G401 (cell line): ENCODE results near the gene PGS1. TPM values are rescaled to one million over a fixed set of nuclear protein-coding genes. Genes with fewer than 3 reads are reported as not detected.

Experiments used
- DNase-seq: peaks from one replicate; pipeline ENCODE4 v3.0.0-alpha.2; 2015; ENCODE audit warnings: low spot score
- in situ Hi-C: cut with HindIII; loops from 2 replicates; pipeline ENCODE4 v1.10.0; 2016; ENCODE audit warnings: low sequenced_read_pairs, mixed read lengths
- total RNA-seq: library from RNA; depleted of rRNA; stranded (reverse); fragments of >200 nt; shearing (Covaris generic); gene quantifications from 2 replicates; pipeline ENCODE4 v1.2.3, GENCODE V29; 2014

The PGS1 gene
- total RNA-seq, 1 experiment from 2014 or later = 43.0 TPM

DNA sequence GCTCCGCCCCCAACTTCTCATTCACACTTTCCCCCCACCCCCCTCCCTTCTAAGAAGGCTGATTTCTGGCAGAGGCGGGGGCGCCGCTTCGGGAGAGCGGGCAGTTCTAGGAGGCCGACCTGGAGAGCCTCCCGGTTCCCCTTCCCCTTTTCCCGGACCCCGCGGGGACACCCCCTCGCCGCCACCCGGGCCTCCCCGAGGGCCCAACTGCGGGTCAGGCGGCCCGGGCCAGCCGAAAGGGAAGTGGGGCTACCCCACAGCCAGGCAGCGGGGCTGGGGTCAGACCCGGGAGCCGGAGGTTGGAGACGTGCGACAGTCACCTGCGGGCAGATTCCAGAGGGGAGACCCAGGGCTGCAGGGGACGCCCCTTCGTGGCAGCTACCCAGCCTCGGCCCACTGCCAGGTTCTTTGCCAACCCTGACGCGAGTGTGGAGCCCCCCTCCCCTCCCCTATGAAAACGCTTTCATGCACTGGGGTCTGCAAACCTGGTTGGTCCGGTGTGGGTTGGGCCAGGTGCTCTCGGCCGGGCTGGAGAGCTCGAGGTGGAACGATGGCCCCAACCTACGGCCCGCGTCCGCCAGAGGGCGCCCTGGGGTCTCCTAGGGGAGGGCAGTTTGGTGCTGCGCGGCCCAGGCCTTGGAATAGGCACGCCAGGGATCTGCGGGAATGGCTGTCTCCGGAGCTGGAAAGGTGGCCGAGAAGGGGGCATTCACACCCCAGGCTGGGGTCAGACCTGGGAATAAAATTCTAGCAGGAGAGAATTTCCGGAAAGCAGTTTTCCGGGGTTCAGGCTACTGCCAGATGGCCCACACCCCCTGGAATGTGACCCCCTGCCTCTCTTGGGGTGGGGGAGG is 17.9 kb upstream of the PGS1 start:
- peak; percentile 57 for DNase-seq
- in situ Hi-C loops = no loop called here

DNA sequence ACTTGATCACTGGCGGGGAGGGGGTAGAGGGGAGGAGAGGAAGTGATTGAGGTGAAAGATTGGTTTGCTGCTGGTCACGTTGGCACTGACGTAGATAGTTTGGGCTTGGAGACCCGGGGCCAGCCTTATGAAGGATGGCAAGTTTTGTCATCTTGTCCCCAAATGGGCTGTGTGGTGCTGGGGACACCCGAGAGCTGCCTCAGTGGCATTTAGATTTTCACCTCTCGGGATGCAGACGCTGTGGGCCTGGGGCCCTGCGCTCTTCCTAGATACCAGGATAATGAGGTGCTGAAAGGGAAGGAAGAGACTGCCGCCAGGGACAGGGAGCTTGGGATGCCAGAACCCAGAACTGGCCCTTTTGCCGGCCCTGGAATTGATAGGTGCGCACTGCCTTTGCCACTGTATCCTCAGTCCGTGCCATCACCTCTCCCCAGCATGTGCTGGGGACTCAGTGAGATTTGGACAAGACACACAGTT is 17.2 kb upstream of the PGS1 start:
- no peak for DNase-seq
- in situ Hi-C loops = no loop called here

DNA sequence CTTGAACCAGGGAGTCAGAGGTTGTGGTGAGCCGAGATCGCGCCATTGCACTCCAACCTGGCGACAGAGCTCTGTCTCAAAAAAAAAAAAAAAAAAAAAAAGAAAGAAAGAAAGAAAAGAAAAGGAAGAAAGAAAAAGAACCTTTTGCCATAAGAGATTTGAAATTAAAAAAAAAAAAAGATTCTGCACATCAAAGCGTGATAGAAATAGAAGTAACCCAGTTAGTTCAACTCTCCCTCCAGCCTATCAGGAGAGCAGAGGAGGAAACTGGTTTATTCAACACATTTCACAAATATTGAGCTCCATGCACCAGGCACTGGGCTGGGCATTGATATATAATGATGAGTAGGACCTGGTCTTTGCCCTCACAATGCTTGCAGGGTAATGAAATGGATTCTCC is 16.2 kb upstream of the PGS1 start:
- in situ Hi-C loops = no loop called here

DNA sequence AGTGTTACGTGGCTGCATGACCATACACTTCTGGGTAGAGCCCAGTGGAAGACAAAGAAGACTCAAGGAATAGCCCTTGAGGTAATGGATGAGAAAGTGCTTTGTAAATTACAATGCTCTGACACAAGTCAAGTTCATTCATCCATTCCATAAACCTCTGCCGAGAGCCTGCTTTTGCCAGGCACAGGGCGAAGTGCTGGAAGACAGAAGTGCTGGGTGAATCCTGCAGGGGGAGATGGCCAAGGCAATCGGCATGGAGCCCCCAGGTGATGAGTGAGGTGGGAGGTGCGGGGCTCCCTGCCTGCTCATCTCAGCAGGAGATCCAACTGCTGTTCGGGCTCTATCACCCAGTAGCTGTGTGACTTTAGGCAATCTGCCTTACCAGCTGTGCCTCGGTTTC is 15.8 kb upstream of the PGS1 start:
- in situ Hi-C loops = no loop called here
- no peak for DNase-seq

More for the DNA sequence above, 16.2 kb upstream of the PGS1 start:
- DNase-seq = no peak

DNA sequence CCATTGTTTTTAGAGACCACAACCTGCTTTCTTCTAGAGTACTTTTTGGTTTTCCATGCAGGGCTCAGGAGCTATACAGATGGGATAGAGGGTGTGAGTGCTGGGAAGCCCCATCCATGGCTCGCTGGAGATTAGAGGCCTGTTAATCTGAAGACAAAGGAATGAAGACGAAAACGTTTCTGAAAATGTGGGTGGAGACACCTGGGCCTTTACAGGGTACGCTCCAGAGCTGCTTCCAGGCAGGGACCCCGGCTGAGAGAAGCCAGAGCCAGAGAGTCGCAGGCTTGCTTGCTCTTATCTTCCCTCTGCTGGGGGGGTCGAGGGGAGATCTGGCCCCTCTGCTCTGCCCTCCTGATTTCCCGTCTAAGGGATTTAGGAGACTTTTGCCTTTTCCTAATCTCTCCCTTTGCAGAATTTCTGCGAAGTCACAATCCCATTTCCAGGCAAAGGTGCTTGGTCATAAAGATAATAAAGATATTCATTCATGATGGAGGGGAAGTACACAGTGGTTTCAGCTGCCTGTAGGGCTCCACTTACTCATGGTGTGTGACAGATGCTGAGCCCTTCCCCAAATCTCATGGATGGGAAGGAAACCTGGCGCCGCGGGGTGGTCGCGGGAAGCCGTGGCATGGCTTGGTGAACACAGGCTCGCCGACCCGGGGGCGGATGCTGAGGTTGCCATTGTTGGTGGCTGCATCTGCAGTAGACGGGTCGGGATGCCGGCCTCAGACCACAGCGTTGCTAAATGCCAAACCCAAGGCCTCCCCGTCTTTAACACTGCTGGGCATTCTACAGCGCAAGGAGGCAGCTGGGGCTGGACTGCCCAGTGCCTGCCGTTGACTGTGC is 13.8 kb upstream of the PGS1 start:
- DNase-seq = no peak

DNA sequence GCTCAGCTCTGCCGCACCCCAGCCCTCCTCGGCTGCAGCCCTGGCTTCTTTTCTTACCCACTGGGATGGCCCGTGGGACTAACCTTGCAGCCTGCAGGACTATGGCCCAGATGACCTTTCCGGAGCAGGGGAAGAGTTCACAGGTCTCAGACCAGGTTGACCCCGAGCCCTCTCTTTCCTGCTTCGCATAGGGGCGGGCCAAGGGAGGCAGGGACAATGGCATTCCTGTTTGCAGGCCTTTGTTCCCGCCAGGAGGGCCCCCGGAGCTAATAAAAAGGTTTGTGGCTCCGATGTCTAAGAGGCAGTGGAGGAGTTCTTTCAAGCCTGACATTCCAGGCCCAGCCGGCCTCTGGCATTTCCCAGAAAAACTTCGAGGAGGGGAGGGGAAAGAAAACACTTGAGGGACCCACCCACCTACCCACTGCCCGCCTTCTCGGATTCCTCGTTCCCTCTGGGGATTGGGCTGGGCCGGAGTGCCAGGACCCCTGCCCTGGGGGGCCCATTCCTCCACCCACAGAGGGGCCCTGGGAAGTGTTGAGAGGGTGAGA is 12.8 kb upstream of the PGS1 start:
- in situ Hi-C loops = no loop called here
- no peak for DNase-seq

More for the DNA sequence above, 13.8 kb upstream of the PGS1 start:
- in situ Hi-C loops = no loop called here

DNA sequence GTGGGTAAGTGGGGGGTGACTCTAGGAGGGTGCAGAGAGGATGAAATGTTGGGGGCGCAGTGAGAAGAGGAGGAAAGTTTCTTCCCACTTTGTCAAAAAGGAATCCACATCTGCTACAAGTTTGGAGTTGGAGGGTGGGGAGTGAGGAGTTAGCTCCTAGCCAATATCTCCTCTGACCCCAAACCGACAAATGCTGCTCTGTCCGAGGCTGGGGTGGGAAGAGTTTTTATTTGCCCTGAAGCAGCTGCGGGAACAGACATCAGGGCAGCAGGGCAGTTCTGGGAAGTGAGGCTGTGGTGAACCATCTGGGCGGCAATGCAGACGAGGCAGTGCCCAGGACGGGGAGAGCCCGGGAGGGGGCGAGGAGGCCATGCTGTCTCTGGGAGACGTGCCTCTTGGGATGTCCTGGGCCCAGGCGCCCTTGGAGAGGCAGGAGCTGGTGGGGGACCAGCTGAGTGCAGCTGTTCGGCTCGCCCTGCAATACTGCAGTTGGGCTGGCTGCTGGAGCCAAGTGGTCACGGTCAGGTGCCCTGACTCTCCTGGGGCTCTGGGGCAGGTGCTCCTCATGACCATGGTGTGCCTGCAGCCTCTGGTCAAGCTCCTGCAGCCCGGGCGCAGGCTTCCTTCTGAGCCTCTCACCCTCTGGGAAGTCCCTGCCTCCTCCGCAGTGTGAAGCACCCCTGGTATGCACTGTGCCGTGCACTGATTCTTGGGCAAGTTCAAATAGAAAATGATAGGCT is 12.2 kb upstream of the PGS1 start:
- in situ Hi-C loops = no loop called here

DNA sequence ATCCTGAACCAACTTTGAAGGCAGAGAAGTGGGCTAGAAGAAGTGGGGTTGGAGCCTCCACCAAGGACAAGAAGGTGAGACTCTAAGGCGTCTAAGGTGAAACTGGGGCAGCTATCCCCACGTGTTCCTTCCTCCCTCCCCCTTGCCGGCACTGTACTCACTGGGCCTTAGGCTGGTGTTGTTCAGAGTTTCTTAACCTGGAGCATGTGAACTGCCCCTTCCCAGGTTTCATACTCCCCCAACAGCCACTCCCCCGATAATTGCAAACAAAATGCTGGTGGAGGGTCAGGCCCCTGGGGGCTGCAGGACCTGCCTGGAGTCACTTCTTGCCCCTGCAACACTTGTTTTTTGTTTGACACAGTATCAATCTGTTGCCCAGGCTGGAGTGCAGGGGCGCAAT is 11.3 kb upstream of the PGS1 start:
- no peak for DNase-seq
- in situ Hi-C loops = no loop called here

More for the DNA sequence above, 12.2 kb upstream of the PGS1 start:
- no peak for DNase-seq

DNA sequence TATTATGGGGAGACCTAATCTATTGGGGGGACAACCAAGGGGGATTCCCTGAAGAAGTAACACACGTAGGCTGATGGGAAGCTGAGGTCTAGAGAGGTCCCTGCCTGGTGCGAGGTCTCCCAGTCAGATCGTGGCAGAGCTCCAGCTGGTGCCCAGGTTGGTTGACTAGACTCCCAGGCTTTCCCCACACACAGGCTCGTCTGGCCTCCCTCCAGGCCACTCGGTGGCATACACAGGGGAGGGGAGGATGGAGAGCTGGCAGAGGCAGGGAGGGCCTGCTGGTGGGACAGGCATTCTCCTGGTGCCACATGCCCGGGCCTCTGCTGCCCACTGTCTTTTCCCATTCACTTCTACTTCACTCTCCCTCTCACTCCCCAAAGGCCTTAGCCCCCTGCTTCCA is 10.1 kb upstream of the PGS1 start:
- in situ Hi-C loops = no loop called here
- DNase-seq = peak; percentile 32

DNA sequence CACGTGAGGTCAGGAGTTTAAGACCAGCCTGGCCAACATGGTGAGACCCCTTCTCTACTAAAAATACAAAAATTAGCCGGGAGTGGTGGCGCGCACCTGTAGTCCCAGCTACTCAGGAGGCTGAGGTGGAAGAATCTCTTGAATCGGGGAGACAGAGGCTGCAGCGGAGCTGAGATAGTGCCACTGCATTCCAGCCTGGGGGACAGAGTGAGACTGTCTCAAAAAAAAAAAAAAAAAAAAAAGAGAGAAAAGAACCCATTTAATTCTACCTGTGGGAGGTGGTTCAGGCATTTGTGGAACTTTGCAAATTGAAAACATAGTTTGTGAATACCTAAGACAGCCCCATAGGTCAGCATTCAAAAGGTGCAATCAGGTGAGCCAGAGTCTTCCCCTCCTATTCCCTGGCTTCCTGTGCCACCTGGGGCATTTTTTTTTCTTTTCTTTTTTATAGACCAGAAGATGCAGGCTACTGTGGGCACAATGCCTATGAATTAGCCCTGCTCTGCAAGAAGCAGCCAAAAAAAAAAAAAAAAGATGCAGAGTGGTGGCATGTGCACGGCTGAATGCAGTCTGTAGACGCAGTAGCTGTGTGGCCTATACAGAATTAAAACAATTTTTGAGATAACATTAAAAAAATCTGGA is 9.5 kb upstream of the PGS1 start:
- in situ Hi-C loops = no loop called here
- DNase-seq = peak; percentile 66

DNA sequence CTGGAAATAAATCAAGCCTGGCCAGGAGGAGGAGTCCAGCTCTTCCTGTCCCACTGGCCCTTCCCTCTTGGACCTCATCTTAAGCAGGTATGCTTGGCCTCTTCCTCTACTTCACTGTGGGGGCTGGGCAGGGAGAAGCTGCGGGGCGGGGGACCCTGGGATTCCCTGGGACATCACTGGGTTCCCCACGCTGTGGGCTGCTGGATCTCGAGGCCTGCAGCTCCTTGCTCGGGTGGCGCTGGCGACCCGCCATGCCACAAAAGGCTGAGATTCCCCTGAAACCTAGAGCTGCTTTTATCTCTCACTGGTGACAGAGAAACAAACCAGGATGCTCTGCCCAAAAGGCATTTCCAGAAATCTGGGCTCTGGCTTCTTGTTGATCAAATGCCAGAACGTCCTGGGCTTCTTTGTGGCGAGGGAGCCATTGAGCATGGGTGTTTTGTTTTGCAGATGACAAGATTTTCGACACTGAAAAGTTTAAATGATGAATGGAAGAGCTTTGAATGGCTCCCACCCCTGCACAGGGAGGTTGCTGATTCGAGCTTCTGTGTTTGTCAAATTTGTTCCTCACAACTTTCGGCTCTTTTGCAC is 8.6 kb upstream of the PGS1 start:
- peak; percentile 51 for DNase-seq
- in situ Hi-C loops = no loop called here

DNA sequence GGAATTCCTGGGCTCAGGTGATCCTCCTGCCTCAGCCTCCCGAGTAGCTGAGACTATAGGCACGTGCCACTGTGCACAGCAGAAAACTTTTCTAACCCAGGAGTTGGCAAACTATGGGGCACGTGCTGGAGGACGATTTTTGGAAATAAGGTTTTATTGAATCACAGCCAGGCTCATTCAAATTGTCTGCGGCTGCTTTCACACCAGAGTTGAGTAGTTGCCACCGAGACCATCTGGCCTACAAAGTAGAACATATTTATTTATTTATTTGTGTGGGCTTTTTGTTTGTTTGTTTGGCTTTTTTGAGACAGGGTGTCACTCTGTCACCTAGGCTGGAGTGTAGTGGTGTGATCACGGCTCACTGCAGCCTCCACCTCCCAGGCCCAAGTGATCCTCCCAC is 7.4 kb upstream of the PGS1 start:
- in situ Hi-C loops = no loop called here
- peak; percentile 57 for DNase-seq

DNA sequence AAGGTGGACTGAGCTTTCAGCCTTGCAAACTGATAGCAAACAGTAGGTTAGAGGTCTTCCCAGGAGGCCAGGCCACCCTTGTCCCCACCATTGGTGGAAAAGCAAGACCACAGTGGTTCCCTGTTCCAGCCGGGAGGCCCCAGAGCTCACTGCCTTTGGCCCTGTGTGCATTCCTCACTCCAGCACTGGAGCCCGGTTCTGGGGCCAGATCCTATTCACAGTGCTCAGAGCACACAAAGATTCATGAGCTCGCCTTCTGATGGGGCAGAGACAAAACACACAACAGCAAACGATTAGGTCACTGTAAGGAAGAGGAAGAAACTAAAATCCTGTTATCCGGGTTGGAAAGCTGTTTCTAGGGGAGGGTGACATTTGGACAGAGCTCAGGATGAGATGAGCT is 5.6 kb upstream of the PGS1 start:
- in situ Hi-C loops = no loop called here
- no peak for DNase-seq

DNA sequence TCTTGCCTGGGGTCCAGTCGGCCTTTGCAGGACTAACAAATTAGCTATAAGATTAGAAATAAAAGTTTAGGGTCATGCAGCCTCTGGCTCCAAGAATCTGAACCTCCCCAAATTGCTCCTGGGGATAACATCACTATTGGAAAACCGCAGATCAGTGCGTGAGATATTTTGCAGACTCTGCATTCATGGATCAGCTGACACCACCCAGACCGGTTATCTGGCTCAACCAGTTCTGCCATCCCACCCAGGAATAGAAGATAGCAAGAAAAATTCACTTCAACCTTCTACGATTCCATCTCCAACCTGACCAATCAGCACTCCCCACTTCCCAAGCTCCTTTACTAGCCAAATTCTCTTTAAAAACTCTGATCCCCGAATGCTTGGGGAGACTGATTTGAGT is 4.3 kb upstream of the PGS1 start:
- in situ Hi-C loops = no loop called here
- DNase-seq = no peak

DNA sequence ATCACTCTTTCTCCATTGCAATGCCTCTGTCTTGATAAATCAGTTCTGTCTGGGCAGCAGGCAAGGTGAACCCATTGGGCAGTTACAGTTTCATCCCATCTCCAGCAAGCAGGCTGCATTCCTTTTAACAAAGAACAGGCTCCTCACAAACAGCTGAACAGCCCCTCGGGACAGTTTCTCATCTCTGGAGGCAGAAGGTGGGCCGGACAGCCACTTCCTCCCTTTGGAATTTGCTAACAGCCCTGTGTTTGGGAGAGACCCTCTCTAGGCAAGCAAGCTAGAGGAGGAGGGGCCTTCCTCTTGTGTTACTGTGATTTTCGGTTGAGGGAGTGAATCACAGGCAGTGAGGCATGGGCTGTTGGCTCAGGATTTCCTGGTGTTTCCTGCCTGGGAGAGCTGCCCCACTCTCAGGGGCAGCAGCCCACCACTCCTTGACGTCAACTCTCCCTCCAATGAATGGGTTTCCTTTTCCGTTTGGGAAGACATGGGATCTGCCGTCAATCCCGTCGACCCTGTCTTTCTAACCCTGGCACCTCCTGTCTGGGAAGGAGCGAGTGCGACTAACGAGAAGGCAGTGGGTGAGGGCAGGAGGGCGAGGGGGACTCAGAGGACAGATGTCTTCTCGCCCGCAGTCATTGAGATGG is 3.7 kb upstream of the PGS1 start:
- in situ Hi-C loops = no loop called here
- DNase-seq = no peak

DNA sequence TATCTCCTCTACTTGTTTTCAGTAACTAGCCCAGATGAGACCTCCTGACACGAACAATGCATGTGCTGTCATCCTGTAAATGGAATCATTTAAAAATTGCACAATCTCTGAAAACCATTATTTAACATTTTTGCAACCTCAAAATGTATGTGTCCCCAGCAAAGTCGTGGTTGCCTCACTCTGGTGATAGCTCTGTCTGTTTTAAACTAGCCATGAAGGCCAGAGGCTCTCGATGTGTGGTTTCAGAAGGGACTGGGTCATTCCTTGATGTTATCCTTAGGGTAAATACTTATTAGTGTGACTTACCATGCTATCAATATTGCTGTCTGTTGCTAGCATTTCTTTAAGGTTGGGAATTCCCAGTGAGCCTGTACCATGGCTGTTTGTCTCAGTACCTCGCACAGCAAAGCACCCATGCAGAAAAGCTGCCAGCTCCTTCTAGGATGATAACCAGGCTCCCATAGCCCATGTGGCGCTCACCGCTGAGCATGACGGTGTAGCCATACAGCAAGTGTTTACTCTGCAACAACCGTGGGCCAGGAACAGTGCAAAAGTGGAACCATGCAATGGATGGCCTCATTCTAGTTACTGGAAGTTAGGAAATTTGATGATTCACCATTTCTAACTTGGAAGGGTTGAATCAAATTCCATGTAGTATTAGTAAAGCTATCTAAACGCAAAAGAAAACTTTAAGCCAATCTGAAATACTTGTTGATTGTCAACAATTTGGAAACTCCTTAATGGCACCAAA is 2.9 kb upstream of the PGS1 start:
- DNase-seq = no peak
- in situ Hi-C loops = no loop called here

DNA sequence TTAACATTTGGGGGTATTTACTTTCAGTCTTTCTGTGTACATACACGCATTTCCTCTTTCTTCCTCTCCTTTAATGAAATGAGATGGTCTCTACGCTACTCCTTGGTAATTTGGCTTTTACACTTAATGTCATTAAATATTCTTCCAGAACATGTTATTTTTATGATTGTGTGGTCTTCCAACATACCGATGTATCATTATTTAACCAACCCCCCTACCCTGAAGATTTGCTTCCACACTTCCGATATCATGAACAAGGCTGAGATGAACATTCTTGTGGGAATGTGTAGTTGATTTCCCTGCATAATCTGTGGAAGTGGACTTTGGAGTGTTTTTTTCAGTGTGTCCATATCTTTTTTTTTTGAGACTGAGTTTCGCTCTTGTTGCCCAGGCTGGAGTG is 2.3 kb upstream of the PGS1 start:
- DNase-seq = no peak
- in situ Hi-C loops = no loop called here
